A673 (cell line): ENCODE data around the gene PSMA2.

Experiments
- EZH2 ChIP-seq: fragments of 200-600 bp; sonication (generic); IDR thresholded peaks from 2 replicates; pipeline ENCODE4 v1.6.1; 2017; ENCODE audit warnings: borderline replicate concordance, low read depth, mild to moderate bottlenecking, mixed read lengths, antibody characterized with exemption, low read length; ENCODE audit not compliant: poor library complexity, severe bottlenecking
- TF ChIP-seq, protein P1 (sequence below): fragments of 300-800, 200-600 bp; sonication (generic); conservative IDR thresholded peaks from 2 replicates; pipeline ENCODE4 v1.5.1; 2017; ENCODE audit warnings: low read depth, mild to moderate bottlenecking, antibody characterized with exemption, low read length, moderate library complexity, mixed read lengths

DNA sequence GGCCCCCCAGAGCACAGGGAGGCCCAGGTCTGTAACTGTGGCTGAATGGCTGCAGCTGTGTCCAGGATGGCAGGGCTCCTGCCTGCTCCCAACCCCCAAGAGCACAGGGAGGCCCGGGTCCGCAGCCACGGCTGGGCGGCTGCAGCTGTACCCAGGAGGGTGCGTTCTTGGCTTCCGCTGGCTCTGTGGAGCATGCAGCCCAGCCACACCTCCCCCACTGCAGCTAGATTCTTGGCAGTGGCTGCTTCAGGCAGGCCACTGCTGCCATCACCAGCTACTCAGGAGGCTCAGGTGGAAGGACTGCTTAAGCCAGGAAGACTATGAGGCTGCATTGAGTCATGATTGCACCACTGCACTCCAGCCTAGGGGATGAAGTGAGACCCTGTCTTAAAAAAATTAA, 48.0 kb downstream of the PSMA2 start:
- TF ChIP-seq, protein P1, sequence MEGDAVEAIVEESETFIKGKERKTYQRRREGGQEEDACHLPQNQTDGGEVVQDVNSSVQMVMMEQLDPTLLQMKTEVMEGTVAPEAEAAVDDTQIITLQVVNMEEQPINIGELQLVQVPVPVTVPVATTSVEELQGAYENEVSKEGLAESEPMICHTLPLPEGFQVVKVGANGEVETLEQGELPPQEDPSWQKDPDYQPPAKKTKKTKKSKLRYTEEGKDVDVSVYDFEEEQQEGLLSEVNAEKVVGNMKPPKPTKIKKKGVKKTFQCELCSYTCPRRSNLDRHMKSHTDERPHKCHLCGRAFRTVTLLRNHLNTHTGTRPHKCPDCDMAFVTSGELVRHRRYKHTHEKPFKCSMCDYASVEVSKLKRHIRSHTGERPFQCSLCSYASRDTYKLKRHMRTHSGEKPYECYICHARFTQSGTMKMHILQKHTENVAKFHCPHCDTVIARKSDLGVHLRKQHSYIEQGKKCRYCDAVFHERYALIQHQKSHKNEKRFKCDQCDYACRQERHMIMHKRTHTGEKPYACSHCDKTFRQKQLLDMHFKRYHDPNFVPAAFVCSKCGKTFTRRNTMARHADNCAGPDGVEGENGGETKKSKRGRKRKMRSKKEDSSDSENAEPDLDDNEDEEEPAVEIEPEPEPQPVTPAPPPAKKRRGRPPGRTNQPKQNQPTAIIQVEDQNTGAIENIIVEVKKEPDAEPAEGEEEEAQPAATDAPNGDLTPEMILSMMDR, result no peak
- TF ChIP-seq EZH2, result no peak
